A673 (cell line): ENCODE results near the gene PDE5A. TPM values are rescaled to one million over a fixed set of nuclear protein-coding genes. Genes with fewer than 3 reads are reported as not detected.
"Not testable (repeated sequence)": the region's sequence is repeated elsewhere in the genome, so short reads cannot be mapped to it uniquely, and the experiment has no call there.

Experiments
- BruUV-seq: library from RNA; stranded (reverse); fragments of 400-500 nt; replicated peaks from 2 replicates; lab custom pipeline; 2021; lab: Mats Ljungman, UMichigan
- CTCF ChIA-PET: fragments of 300-600 bp; sonication (Branson Sonifier 250); formaldehyde crosslinking; loops from one replicate; lab custom pipeline; 2022; ENCODE audit warnings: antibody characterized with exemption; lab: Charles Lee
- POLR2A ChIA-PET: fragments of 300-600 bp; sonication (Branson Sonifier 250); formaldehyde crosslinking; loops from one replicate; lab custom pipeline; 2022; ENCODE audit warnings: antibody characterized with exemption; ENCODE audit not compliant: low non-redundant PET; lab: Charles Lee
- DNase-seq: peaks from one replicate; pipeline ENCODE4 v3.0.0-alpha.2; 2015; ENCODE audit warnings: low spot score
- H3K27ac ChIP-seq: fragments of 200-600 bp; sonication (generic); 2 replicates; pipeline ENCODE4 v1.5.1; 2016; ENCODE audit warnings: mixed run types, low read depth, mild to moderate bottlenecking, mixed read lengths, antibody characterized with exemption, low read length; ENCODE audit not compliant: poor library complexity, severe bottlenecking
- H3K27me3 ChIP-seq: fragments of 200-600 bp; sonication (generic); replicated peaks from 2 replicates; pipeline ENCODE4 v1.6.1; 2017; ENCODE audit warnings: mixed run types, low read depth, mild to moderate bottlenecking, mixed read lengths, antibody characterized with exemption, low read length; ENCODE audit not compliant: insufficient read depth, poor library complexity
- H3K36me3 ChIP-seq: fragments of 200-600 bp; sonication (generic); 2 replicates; pipeline ENCODE4 v1.6.1; 2016; ENCODE audit warnings: mixed run types, mild to moderate bottlenecking, mixed read lengths, antibody characterized with exemption, low read length; ENCODE audit not compliant: insufficient read depth, poor library complexity, severe bottlenecking
- H3K4me1 ChIP-seq: fragments of 200-600 bp; sonication (generic); 2 replicates; pipeline ENCODE4 v1.6.1; 2017; ENCODE audit warnings: mixed run types, mild to moderate bottlenecking, mixed read lengths, antibody characterized with exemption, low read length; ENCODE audit not compliant: insufficient read depth, poor library complexity, severe bottlenecking
- H3K4me3 ChIP-seq: fragments of 200-600 bp; sonication (generic); 2 replicates; pipeline ENCODE4 v1.5.1; 2016; ENCODE audit warnings: low read depth, mixed run types, mild to moderate bottlenecking, mixed read lengths, low read length; ENCODE audit not compliant: poor library complexity, severe bottlenecking
- H3K9me3 ChIP-seq: fragments of 200-600 bp; sonication (generic); 2 replicates; pipeline ENCODE4 v1.6.1; 2016; ENCODE audit warnings: mixed run types, low read depth, mild to moderate bottlenecking, mixed read lengths, antibody characterized with exemption, low read length; ENCODE audit not compliant: poor library complexity, severe bottlenecking
- EZH2 ChIP-seq: fragments of 200-600 bp; sonication (generic); IDR thresholded peaks from 2 replicates; pipeline ENCODE4 v1.6.1; 2017; ENCODE audit warnings: borderline replicate concordance, low read depth, mild to moderate bottlenecking, mixed read lengths, antibody characterized with exemption, low read length; ENCODE audit not compliant: poor library complexity, severe bottlenecking
- intact Hi-C: fragments of 100-400 bp; cut with micrococcal nuclease; formaldehyde crosslinking; loops from one replicate; pipeline ENCODE4 v1.10.0; 2022; ENCODE audit not compliant: unreplicated experiment
- total RNA-seq: library from RNA; stranded (reverse); gene quantifications from 2 replicates; pipeline ENCODE4 v1.2.3, GENCODE V29; 2021
- TF ChIP-seq, protein P1 (sequence below): fragments of 300-800, 200-600 bp; sonication (generic); conservative IDR thresholded peaks from 2 replicates; pipeline ENCODE4 v1.5.1; 2017; ENCODE audit warnings: low read depth, mild to moderate bottlenecking, antibody characterized with exemption, low read length, moderate library complexity, mixed read lengths

The PDE5A gene
- total RNA-seq, 1 experiment from 2014 or later: 1.2 TPM

DNA sequence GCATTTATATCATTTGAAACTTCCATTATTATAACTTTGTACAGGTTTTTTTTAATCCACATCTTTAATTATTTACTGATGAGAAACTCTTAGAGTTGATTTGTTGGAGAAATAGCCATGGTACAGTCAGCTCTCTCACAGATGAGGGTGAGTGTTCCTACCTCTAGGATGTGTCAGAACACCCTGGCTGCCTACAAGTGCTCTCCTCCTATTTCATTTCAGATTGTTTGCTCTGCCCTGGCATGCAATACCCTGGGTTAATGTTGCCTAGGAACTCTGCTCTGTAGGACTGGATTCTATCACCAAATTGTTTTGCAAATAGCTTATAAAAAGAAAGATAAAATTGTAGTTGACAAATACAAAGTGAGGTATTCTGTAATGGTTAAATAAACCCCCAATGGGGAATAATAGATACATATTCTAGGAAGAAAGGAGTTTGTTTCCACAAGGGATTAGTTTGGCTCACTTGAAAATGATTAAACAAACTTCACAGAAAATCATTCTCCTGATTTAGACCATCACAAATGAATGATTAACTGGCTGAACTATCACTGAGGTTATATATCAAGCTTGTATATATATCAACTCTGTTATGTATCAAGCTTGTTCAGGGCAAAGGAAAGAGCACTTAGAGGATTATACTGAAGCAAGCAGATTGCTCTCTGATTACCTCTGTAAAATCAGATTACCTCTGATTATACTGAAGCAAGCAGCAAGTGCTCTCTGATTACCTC is 150.0 kb downstream of the PDE5A start:
- ChIA-PET CTCF (no interaction called here), POLR2A (no interaction called here)
- H3K9me3 ChIP-seq: peaks cover 10% of the 10 kb centered on the region
- no peaks in the 10 kb centered on the region for H3K27me3 ChIP-seq
- TF ChIP-seq, protein P1, sequence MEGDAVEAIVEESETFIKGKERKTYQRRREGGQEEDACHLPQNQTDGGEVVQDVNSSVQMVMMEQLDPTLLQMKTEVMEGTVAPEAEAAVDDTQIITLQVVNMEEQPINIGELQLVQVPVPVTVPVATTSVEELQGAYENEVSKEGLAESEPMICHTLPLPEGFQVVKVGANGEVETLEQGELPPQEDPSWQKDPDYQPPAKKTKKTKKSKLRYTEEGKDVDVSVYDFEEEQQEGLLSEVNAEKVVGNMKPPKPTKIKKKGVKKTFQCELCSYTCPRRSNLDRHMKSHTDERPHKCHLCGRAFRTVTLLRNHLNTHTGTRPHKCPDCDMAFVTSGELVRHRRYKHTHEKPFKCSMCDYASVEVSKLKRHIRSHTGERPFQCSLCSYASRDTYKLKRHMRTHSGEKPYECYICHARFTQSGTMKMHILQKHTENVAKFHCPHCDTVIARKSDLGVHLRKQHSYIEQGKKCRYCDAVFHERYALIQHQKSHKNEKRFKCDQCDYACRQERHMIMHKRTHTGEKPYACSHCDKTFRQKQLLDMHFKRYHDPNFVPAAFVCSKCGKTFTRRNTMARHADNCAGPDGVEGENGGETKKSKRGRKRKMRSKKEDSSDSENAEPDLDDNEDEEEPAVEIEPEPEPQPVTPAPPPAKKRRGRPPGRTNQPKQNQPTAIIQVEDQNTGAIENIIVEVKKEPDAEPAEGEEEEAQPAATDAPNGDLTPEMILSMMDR: no peak
- TF ChIP-seq EZH2: no peak
- DNase-seq: no peak
- H3K4me1 ChIP-seq: no peaks in the 10 kb centered on the region
- intact Hi-C loops: no loop called here
- H3K4me3 ChIP-seq: no peak overlapping the region
- no peak overlapping the region for H3K27ac ChIP-seq
- peaks cover 18% of the 10 kb centered on the region for H3K36me3 ChIP-seq
- no TSS peak for BruUV-seq

DNA sequence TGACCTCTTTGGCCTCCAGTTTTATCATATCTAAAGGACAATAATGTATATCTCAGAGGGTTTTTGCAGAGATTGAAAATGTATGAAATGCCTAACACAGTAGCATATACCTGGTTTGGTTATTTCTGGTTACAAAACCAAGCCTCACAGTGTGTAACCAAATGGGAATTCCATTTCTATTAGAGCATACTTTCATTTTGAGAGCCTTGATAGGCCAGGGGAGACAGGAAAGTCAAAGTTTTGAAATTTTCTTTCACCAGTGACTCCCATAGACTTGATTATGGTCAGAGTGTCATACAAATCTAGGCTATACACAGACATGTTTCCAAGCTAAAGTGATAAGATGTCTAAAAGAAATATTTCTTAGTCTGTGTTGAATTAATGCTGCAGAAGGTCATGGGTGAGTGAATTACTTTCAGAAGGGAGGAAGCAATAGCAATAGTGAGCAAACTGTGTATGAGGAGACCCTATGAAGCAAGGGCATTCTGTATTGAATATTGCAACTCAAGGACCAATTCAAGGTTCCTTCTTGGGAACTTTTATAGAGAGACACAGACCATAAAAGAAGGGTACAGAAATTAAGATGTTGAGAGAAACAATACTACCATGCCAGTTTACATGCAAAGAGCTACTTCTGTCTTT is 151.1 kb downstream of the PDE5A start:
- DNase-seq: no peak
- TF ChIP-seq, protein P1: no peak
- TF ChIP-seq EZH2: no peak
- POLR2A ChIA-PET: no interaction called here
- CTCF ChIA-PET: no interaction called here
- Histone ChIP-seq H3K36me3 (peaks cover 13% of the 10 kb centered on the region), H3K4me3 (no peak overlapping the region), H3K9me3 (no peaks in the 10 kb centered on the region), H3K27me3 (no peaks in the 10 kb centered on the region), H3K4me1 (no peaks in the 10 kb centered on the region), H3K27ac (no peak overlapping the region)
- no TSS peak for BruUV-seq
- intact Hi-C loops: no loop called here

DNA sequence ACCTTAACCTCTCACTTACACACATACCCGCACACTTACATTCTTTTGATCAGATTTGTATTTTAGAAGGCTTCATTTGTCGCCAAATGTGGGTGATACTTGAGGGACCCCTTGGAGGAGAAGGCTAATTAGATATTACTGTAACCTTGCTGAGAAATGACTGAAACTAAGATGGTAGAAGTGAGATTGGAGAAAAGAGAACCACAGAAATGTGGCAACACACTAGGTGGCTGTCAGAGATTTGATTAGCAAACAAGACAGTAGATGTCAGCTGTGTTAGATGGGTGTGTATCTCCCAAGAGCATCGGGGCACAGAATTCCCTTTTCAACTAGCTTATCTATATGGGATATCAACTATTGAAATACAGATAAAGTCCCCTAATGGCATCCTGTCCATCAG is 157.3 kb downstream of the PDE5A start:
- no peak for TF ChIP-seq EZH2
- TF ChIP-seq, protein P1: no peak
- no peaks in the 10 kb centered on the region for H3K4me1 ChIP-seq
- DNase-seq: no peak
- no peak overlapping the region for H3K4me3 ChIP-seq
- no peak overlapping the region for H3K27ac ChIP-seq
- CTCF ChIA-PET: no interaction called here
- H3K36me3 ChIP-seq: no peaks in the 10 kb centered on the region
- H3K9me3 ChIP-seq: no peaks in the 10 kb centered on the region
- POLR2A ChIA-PET: no interaction called here
- no TSS peak for BruUV-seq
- no peaks in the 10 kb centered on the region for H3K27me3 ChIP-seq
- intact Hi-C loops: no loop called here

DNA sequence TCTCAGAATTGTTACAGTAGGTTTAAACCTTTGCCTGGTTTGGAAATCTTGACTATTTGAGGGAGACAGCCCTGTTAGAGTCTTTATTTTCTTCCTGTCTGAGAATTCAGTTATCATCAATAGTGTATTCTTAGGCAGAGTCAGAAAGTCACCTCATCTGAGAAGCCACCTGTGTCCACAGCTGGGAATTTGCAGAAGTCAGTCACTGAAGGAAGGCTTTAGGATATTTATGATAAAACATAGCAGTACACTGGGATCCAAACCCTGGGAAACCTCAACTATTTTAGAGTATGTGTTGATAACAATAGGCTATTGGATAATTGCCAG is 157.9 kb downstream of the PDE5A start:
- H3K4me1 ChIP-seq, CTCF ChIA-PET, H3K4me3 ChIP-seq, DNase-seq, H3K36me3 ChIP-seq, H3K9me3 ChIP-seq, POLR2A ChIA-PET, H3K27me3 ChIP-seq, intact Hi-C loops, BruUV-seq, H3K27ac ChIP-seq: not testable (repeated sequence)

DNA sequence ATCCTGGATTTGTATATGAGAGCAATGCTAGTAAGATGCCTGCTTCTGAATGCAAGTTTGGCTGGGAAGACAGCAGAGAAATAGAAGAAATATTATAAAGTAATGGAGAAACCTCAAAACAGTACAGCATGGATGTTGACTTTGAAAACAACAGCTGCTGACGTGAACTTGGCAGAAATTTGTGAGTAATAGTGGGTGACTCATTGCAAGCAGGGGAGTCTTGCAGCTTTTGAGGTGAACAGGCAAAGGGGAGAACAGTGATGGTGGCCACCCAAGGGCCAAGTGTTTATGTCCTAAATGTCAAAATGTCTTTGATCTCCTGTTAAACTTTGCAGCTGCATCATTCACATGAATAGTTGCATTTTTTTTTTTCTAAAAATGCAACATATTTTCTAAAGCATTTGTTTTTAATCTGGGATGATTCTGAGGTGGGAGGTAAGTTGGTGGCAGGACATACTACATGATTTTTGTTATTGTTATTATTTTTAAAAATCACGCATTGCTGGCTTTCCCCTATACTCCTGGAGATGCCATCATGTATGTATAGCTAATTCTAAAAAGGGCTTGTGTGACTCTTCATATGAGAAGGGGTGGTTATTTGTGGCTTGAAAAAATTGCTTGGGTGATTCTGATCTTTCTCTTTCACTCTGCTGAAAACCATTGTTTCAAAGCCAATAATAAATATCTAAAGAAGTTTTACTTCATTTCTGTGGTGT is 158.4 kb downstream of the PDE5A start:
- CTCF ChIA-PET, H3K27me3 ChIP-seq, H3K36me3 ChIP-seq, H3K4me1 ChIP-seq, BruUV-seq, H3K4me3 ChIP-seq, H3K27ac ChIP-seq, POLR2A ChIA-PET, intact Hi-C loops, DNase-seq, H3K9me3 ChIP-seq: not testable (repeated sequence)
